Transverse colon (tissue), 4 donors: ENCODE data around the gene BORCS5.

Source experiments
- EP300 ChIP-seq: sonication (generic); formaldehyde crosslinking; IDR thresholded peaks from one replicate; pipeline ENCODE4 v1.6.1; 2017; ENCODE audit warnings: antibody characterized with exemption, low read depth
- POLR2AphosphoS5 ChIP-seq, 3 donors: sonication (generic); formaldehyde crosslinking; IDR thresholded peaks; one replicate each; pipeline ENCODE4 v1.6.1; 2016; ENCODE audit warnings: antibody characterized with exemption in 3 of 3
- TF ChIP-seq, protein P1 (sequence below), 5 experiments: fragments of 200-600 bp in 3 of 5; fragments of 450-650 bp in 2 of 5; sonication (generic) in 3 of 5; IDR thresholded peaks; 1 replicate in 2 of 5; 2 replicates in 3 of 5; pipeline ENCODE4 v1.5.1; 2016 to 2017; ENCODE audit warnings: antibody characterized with exemption in 5 of 5, inconsistent platforms in 3 of 5, mild to moderate bottlenecking in 2 of 5, moderate library complexity in 1 of 5

DNA sequence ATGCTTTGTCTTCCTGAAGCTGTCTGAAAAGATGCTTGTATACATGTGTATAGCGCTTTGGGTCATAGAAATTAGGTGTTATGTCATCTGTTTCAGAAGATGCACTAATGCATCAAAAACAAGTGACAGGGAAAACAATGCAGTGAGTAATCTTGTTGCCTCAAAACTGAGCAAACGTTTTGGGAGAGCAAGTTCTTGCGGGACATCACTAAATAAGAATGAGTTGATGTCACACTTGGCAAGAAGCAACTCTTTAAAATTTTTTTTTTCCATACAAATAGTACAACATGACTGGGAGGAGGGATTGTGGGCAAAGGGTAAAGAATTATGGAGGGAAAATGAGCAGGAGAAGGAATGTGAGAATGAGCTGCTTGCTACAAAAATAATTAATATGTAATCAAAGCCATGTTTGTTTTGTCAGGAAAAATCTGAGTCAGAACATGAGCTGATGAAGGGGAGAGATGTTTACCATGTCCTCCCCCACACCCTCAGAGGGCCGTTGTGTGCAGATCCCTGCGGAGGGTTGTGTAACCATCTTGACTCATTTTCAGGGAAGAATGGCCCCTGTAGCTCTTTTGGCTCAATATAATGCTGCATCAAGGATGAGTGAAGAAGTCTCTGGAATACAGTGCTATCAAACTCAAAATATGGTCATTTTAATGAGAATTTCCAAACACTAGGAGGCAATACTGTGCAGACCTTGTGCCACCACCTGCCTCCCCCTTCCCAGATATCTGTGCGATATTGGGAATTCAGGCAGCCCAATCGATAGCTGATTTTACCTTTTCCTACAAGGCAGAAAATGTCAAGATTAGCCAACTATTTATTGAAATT is 41.4 kb downstream of the BORCS5 start:
- TF ChIP-seq, protein P1, sequence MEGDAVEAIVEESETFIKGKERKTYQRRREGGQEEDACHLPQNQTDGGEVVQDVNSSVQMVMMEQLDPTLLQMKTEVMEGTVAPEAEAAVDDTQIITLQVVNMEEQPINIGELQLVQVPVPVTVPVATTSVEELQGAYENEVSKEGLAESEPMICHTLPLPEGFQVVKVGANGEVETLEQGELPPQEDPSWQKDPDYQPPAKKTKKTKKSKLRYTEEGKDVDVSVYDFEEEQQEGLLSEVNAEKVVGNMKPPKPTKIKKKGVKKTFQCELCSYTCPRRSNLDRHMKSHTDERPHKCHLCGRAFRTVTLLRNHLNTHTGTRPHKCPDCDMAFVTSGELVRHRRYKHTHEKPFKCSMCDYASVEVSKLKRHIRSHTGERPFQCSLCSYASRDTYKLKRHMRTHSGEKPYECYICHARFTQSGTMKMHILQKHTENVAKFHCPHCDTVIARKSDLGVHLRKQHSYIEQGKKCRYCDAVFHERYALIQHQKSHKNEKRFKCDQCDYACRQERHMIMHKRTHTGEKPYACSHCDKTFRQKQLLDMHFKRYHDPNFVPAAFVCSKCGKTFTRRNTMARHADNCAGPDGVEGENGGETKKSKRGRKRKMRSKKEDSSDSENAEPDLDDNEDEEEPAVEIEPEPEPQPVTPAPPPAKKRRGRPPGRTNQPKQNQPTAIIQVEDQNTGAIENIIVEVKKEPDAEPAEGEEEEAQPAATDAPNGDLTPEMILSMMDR (IDR thresholded peaks at IDR 0.05) = no peak
- TF ChIP-seq POLR2AphosphoS5 (IDR thresholded peaks at IDR 0.05) (peak in 1 of 3 donors; percentile 18), EP300 (no peak)
